ENCODE results near the gene IL1RAPL2.

- TF ChIP-seq POLR2A (IDR thresholded peaks at IDR 0.05; ENCODE audit: low read depth, low read length) = no peak
- TF ChIP-seq, protein P1, sequence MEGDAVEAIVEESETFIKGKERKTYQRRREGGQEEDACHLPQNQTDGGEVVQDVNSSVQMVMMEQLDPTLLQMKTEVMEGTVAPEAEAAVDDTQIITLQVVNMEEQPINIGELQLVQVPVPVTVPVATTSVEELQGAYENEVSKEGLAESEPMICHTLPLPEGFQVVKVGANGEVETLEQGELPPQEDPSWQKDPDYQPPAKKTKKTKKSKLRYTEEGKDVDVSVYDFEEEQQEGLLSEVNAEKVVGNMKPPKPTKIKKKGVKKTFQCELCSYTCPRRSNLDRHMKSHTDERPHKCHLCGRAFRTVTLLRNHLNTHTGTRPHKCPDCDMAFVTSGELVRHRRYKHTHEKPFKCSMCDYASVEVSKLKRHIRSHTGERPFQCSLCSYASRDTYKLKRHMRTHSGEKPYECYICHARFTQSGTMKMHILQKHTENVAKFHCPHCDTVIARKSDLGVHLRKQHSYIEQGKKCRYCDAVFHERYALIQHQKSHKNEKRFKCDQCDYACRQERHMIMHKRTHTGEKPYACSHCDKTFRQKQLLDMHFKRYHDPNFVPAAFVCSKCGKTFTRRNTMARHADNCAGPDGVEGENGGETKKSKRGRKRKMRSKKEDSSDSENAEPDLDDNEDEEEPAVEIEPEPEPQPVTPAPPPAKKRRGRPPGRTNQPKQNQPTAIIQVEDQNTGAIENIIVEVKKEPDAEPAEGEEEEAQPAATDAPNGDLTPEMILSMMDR (IDR thresholded peaks at IDR 0.05; ENCODE audit: extremely low read depth in 1 of 2, insufficient read depth in 1 of 2, low read depth in 1 of 2, low read length in 2 of 2) = no peak
- TF ChIP-seq MYC (IDR thresholded peaks at IDR 0.05; ENCODE audit: low read depth, low read length) = no peak
- TF ChIP-seq POLR2AphosphoS5 (IDR thresholded peaks at IDR 0.05; ENCODE audit: insufficient read depth, low read depth, low read length) = no peak
Measured at GRCh38 chrX:104684077-104684476, 118.1 kb downstream of the IL1RAPL2 start.
